ENCODE measurements around the gene B3GAT1.

The B3GAT1 gene

GRCh38 chr11:134361661-134362060 is 50.4 kb downstream of the B3GAT1 start:
- no peak for DNase-seq
- no peak for ATAC-seq (ENCODE audit: insufficient read depth, low read depth)
- TF ChIP-seq, protein P1, sequence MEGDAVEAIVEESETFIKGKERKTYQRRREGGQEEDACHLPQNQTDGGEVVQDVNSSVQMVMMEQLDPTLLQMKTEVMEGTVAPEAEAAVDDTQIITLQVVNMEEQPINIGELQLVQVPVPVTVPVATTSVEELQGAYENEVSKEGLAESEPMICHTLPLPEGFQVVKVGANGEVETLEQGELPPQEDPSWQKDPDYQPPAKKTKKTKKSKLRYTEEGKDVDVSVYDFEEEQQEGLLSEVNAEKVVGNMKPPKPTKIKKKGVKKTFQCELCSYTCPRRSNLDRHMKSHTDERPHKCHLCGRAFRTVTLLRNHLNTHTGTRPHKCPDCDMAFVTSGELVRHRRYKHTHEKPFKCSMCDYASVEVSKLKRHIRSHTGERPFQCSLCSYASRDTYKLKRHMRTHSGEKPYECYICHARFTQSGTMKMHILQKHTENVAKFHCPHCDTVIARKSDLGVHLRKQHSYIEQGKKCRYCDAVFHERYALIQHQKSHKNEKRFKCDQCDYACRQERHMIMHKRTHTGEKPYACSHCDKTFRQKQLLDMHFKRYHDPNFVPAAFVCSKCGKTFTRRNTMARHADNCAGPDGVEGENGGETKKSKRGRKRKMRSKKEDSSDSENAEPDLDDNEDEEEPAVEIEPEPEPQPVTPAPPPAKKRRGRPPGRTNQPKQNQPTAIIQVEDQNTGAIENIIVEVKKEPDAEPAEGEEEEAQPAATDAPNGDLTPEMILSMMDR (IDR thresholded peaks at IDR 0.05; ENCODE audit: borderline replicate concordance, extremely low read depth, low read length, poor library complexity, severe bottlenecking) = no peak
- no peak for TF ChIP-seq EZH2 (IDR thresholded peaks at IDR 0.05; ENCODE audit: borderline replicate concordance, low read depth, low read length, severe bottlenecking)
- no peak overlapping the region for H3K4me3 ChIP-seq (ENCODE audit: low read depth in 1 of 2, low read length in 2 of 2)
- H3K79me2 ChIP-seq (ENCODE audit: insufficient read depth, low read length) = no peaks in the 10 kb centered on the region
- H3K9ac ChIP-seq (ENCODE audit: low read depth, low read length) = no peak overlapping the region
- no peaks in the 10 kb centered on the region; the same call in 1 of the 2 replicates for H3K36me3 ChIP-seq (ENCODE audit: insufficient read depth, low read length)
- peaks cover 3% of the 10 kb centered on the region; the same call in 1 of the 2 replicates for H4K20me1 ChIP-seq (ENCODE audit: insufficient read depth, low read length)
- H3K9me3 ChIP-seq (ENCODE audit: insufficient read depth, low read length, severe bottlenecking) = no peaks in the 10 kb centered on the region
- H3K27me3 ChIP-seq (ENCODE audit: insufficient read depth, low read length, poor library complexity) = no peaks in the 10 kb centered on the region
- no peak overlapping the region for H3K27ac ChIP-seq (ENCODE audit: low read length)
- no peak overlapping the region for H2AFZ ChIP-seq (ENCODE audit: low read depth, low read length)
- H3K4me1 ChIP-seq (ENCODE audit: insufficient read depth, low read length) = peaks cover 27% of the 10 kb centered on the region
- H3K4me2 ChIP-seq (ENCODE audit: insufficient read depth, low read length) = no peak overlapping the region

- DNase-seq (peak; percentile 72), ATAC-seq (ENCODE audit: insufficient read depth, low read depth) (peak; percentile 61)
- H3K9ac ChIP-seq (ENCODE audit: low read depth, low read length) = no peak overlapping the region; the same call in 1 of the 2 replicates
- H2AFZ ChIP-seq (ENCODE audit: low read depth, low read length) = no peak overlapping the region; the same call in 1 of the 2 replicates
- no peaks in the 10 kb centered on the region for H3K9me3 ChIP-seq (ENCODE audit: insufficient read depth, low read length, severe bottlenecking)
- TF ChIP-seq, protein P1 (IDR thresholded peaks at IDR 0.05; ENCODE audit: borderline replicate concordance, extremely low read depth, low read length, poor library complexity, severe bottlenecking) = peak; percentile 87
- no peak for TF ChIP-seq EZH2 (IDR thresholded peaks at IDR 0.05; ENCODE audit: borderline replicate concordance, low read depth, low read length, severe bottlenecking)
- 0 out of 2 replicates have a peak overlapping the region, but pooled peaks have one; percentile 10 for H3K27ac ChIP-seq (ENCODE audit: low read length)
- peaks cover 3% of the 10 kb centered on the region; the same call in 1 of the 2 replicates for H3K36me3 ChIP-seq (ENCODE audit: insufficient read depth, low read length)
- H4K20me1 ChIP-seq (ENCODE audit: insufficient read depth, low read length) = peaks cover 3% of the 10 kb centered on the region; the same call in 1 of the 2 replicates
- H3K79me2 ChIP-seq (ENCODE audit: insufficient read depth, low read length) = no peaks in the 10 kb centered on the region
- H3K4me2 ChIP-seq (ENCODE audit: insufficient read depth, low read length) = no peak overlapping the region
- H3K27me3 ChIP-seq (ENCODE audit: insufficient read depth, low read length, poor library complexity) = no peaks in the 10 kb centered on the region
- H3K4me1 ChIP-seq (ENCODE audit: insufficient read depth, low read length) = peaks cover 20% of the 10 kb centered on the region
- no peak overlapping the region for H3K4me3 ChIP-seq (ENCODE audit: low read depth in 1 of 2, low read length in 2 of 2)
These were observed 51.8 kb downstream of the B3GAT1 start for GRCh38 chr11:134360050-134360835.

GRCh38 chr11:134359646-134360045 is 52.4 kb downstream of the B3GAT1 start:
- H2AFZ ChIP-seq (ENCODE audit: low read depth, low read length) = no peak overlapping the region
- no peak overlapping the region for H3K9ac ChIP-seq (ENCODE audit: low read depth, low read length)

More at GRCh38 chr11:134359646-134360045, 52.4 kb downstream of the B3GAT1 start:
- no peaks in the 10 kb centered on the region for H3K27me3 ChIP-seq (ENCODE audit: insufficient read depth, low read length, poor library complexity)
- peak overlapping the region; percentile 10; the same call in 1 of the 2 replicates for H3K27ac ChIP-seq (ENCODE audit: low read length)
- no peak overlapping the region for H3K4me2 ChIP-seq (ENCODE audit: insufficient read depth, low read length)
- H3K79me2 ChIP-seq (ENCODE audit: insufficient read depth, low read length) = no peaks in the 10 kb centered on the region
- peaks cover 14% of the 10 kb centered on the region for H3K4me1 ChIP-seq (ENCODE audit: insufficient read depth, low read length)
- DNase-seq (no peak), ATAC-seq (ENCODE audit: insufficient read depth, low read depth) (no peak)
- H4K20me1 ChIP-seq (ENCODE audit: insufficient read depth, low read length) = no peaks in the 10 kb centered on the region
- no peak overlapping the region for H3K4me3 ChIP-seq (ENCODE audit: low read depth in 1 of 2, low read length in 2 of 2)
- TF ChIP-seq, protein P1 (IDR thresholded peaks at IDR 0.05; ENCODE audit: borderline replicate concordance, extremely low read depth, low read length, poor library complexity, severe bottlenecking) = no peak
- no peak for TF ChIP-seq EZH2 (IDR thresholded peaks at IDR 0.05; ENCODE audit: borderline replicate concordance, low read depth, low read length, severe bottlenecking)
- H3K36me3 ChIP-seq (ENCODE audit: insufficient read depth, low read length) = peaks cover 3% of the 10 kb centered on the region; the same call in 1 of the 2 replicates
- H3K9me3 ChIP-seq (ENCODE audit: insufficient read depth, low read length, severe bottlenecking) = no peaks in the 10 kb centered on the region

All from DND-41 (cell line).